GM19043 (cell line): Measurements from ENCODE around the gene LHX6.

Experiments used
- ATAC-seq: cut with Tn5 transposase; IDR thresholded peaks from one replicate; pipeline ENCODE4 v1.9.1; 2021; ENCODE audit warnings: low read depth; ENCODE audit not compliant: unreplicated experiment

The LHX6 gene

GRCh38 chr9:122228568-122229484, at the start of gene LHX6:
Gene LHX6, minus strand, starts transcription at chr9:122228957. Its CDS starts 217 bp downstream, at chr9:122228740.
- no peak for ATAC-seq

DNA sequence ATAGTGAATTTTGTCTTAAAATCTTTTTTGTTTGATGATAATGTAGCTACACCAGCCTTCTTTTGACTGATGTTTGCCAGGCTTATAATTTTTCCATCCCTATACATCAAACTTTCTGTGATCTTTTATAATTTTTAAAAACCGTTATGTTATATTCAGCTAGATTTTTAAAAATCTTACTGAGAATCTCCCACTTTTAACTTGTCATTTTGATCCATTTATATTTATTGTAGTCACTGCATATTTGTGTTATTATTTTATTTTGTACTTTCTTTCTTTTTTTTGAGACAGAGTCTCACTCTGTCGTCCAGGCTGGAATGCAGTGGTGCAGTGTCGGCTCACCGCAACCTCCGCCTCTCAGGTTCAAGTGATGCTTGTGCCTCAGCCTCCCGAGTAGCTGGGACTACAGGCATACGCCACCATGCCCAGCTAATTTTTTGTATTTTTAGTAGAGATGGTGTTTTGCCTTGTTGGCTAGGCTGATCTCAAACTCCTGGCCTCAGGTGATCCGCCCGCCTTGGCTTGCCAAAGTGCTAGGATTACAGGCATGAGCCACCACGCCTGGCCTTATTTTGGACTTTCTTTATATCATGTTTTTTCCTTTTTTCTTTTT, 48.6 kb upstream of the LHX6 start:
- no peak for ATAC-seq

- ATAC-seq = no peak
Observed at GRCh38 chr9:122276096-122276495, 47.3 kb upstream of the LHX6 start.

DNA sequence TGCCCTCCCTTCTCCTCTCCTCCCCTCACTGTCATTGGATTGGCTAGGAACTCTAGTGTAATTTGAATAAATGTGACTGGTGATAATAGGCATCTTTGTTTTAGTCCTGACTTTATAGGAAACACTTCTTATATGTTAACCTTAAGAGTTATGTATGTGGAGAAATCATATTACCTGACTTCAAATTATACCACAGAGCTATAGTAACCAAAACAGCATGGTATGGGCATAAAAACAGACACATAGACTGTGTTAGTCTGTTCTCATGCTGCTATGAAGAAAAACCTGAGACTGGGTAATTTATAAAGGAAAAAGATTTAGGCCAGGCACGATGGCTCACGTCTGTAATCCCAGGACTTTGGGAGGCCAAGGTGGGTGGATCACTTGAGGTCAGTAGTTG, 45.3 kb upstream of the LHX6 start:
- ATAC-seq = no peak

GRCh38 chr9:122268041-122268814, 39.5 kb upstream of the LHX6 start:
- ATAC-seq = no peak

DNA sequence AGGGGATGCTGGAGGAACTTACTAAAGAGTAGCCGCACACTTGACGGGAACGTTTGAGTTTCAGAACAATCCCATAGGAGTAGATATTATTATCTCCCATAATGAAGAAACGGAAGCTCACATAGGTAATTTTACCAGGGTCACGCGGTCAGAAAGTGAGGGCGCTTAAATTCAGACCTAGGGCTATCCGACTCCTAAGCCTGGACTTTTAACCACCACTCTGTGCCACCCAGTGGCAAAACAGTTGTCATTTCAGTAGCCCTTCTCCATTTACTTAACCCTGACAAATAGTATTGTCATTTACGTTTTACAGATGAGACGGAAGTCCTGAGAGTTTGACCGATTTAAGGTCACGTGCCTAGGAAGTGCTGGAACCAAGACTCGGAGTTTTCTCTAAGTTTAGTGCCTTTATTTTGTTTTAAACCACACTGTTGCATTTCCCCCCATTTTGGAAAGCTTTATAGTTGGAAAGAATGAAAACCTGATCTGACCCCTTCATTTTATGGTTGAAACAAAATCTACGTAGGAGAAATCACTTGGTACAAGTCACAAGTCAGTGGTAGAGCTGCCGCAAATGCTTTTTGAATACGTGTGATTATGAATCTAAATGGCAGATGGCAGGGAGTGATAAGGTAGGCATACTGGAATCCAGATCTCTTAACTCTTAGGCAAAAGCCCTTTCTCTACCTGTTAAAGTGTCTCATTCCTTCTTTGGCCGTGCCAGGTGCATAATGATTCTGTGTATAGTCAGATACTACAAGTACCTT, 36.6 kb upstream of the LHX6 start:
- ATAC-seq = peak; percentile 29

DNA sequence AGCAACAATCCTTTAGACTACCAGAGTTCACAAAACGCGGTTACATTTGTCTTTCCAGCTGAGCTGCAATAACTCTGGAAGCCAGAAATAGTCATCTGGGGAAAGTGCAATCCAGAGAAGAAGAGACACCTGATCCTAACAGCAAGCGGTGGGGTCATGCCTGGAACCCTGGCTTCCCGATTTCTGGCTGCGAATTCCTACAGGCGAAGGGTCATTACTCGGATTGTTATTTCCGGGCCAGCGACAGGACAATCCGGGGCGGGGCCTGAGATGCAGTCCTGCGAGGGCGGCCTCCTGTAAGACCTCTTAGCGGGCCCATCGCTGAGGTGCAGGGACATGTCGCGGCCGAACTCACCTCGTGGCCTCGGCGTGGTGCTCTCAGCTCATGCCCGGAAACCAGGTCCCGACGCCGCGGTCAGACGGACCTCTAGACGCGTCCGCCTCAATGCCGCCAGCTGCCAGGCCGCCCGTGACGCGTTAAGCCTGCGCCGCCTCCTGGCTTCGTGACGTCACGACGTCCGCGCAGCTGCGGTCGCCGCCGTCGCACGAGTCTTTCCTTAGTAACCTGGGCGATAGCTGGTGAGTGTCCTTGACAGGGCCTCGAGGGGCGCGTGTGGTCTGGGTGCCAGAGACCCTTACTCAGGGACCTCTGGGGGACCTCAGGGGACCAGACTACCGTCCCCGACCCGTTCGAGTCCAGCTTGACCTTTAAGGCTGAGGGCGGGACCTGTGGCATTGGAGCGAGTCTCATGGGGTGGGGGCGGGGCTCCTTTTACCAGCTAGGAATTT, 35.8 kb upstream of the LHX6 start, which contains the start of the genes MRRF and RBM18:
MRRF (plus strand) TSS at position 523 of the 789 bp plus-strand sequence. CDS start 6,010 bp downstream, outside the sequence.
RBM18 (minus strand) TSS at position 481 of the 789 bp plus-strand sequence. CDS start 3,348 bp downstream, outside the sequence.
- ATAC-seq = peak; percentile 84

DNA sequence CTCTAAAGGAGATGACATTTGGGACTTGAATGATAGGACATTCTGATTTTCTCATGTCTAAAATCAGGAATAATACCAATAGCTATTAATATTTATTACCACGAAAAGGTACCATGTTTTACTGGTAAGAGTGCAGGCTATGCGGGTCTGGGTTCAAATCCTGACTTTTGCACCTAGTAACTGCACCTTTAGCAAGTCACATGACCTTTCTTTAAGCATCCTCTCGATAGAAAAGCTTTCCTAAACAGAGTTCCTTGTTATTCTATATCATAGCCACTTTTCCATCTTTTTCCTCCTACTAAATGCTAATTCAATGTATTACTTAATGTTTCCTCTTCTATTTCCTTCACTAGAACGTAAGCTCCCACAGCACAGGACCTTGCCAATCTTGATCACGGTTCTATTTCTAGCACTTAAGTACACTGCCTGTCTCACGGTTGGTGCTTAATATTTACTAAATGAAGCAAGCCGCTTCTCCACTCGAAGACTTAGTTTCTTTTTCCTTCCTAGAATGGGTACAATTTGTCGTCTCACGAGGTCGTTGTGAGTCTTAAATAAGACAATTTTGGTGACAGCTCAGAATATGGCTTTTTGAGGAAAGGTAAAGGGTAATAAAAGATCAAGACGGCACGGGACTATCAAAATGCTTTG, 35.1 kb upstream of the LHX6 start:
- ATAC-seq = no peak

- ATAC-seq = no peak
Observed at GRCh38 chr9:122262073-122262472, 33.3 kb upstream of the LHX6 start.

- no peak for ATAC-seq
Observed at GRCh38 chr9:122261469-122261881, 32.7 kb upstream of the LHX6 start.

- no peak for ATAC-seq
Observed at GRCh38 chr9:122258886-122259415, 30.2 kb upstream of the LHX6 start.

DNA sequence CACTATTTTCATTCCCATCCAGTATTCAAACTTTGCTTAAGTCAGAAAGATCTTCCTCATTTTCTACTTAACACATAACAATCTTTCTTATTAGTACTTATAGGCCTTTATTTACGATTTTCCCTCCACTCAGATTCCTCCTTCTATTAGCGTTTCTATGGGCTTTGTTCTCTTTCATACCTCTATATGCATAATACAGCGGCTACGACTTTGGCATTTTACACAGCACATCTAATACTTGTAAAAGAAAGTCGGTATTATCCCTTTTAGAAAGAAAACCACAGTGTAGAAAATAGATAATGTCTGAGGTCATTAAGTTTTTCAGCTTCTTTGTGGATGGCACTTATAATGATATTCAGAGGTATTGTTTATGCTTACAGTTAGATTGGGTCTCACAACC, 27.4 kb upstream of the LHX6 start:
- ATAC-seq = no peak

DNA sequence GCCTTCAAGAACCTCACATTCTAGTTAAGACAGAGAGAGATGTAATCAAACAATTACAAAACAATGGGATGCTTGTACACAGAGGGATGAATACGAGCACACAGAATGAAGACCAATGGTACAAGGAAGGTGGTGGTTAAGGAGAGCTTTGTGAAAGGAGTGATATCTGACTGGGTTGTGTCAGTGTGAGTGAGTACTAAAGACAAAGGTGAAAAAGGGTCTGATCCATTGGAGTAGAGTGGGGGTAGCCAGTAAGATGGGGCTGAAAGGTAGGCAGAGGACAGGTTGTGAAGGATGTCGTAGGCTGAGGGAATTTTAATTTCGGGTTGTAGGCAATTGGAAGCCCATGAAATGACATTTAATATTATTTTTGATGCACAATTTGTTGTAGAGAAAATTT, 26.0 kb upstream of the LHX6 start:
- no peak for ATAC-seq

DNA sequence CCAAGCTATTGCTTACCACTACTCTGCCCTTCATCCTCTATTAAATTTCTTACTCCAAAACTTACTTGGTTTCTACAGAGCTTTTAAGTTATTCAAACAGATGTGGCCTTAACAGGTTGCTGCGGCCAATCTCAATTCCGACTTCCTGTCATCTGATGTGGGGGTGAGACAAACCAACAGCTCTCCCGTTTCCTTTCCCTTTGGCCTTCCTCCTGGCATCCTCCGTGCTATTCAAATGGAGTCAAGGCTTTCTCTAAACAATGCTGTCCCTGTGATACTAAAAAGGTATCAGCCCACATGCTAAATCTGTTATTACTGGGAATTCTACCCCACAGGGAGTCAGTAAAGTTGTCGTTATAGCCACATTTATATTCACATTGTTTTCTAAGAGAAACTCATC, 24.0 kb upstream of the LHX6 start:
- ATAC-seq = no peak

DNA sequence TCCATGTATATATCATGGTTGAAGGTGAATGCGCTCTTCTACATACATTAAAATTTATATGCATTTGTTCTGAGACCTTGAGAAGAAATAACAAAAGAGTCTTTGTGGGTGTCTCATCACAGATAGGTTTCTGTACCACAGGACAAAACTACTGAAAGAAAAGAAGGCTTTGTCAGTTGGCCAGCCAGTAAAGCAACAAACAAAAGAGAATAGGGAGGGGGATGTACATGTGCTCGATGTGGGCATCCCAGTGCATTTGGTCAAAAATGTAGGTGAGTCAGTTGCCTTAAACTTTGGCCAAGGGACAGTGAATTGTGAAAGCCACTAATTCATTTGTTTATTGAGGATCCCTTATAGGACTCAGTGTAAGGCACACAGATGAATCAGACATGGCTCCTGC, 22.6 kb upstream of the LHX6 start:
- no peak for ATAC-seq

GRCh38 chr9:122248448-122248865, 19.7 kb upstream of the LHX6 start:
- no peak for ATAC-seq

GRCh38 chr9:122246666-122247065, 17.9 kb upstream of the LHX6 start:
- no peak for ATAC-seq

DNA sequence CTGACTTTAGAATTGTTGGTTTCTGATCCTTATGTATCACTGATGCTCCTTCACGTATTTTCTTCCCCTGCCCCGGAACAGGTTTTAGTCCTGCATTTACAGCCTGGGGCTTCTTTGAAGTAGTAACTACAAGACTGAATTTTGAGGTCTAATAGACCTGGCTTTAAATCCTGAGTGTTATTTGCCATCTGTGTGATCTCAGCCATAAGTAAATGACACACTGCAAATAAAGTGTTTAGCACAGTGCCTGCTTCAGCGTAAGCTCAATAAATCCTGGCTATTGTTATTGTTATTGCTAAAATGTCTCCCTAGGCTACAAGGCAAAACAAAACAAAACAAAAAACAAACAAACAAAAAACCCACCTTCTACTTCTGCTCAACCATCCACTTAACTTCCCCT, 15.6 kb upstream of the LHX6 start:
- ATAC-seq = no peak

GRCh38 chr9:122239722-122240121, 11.0 kb upstream of the LHX6 start:
- ATAC-seq = no peak
